Upper lobe of left lung (tissue), 4 donors: ENCODE measurements around the gene S100A9.

ENCODE experiments used
- CTCF ChIP-seq, 6 experiments: fragments of 450-650 bp in 4 of 6; fragments of 200-600 bp in 2 of 6; sonication (generic) in 2 of 6; IDR thresholded peaks; one replicate each; pipeline ENCODE4 v1.5.1; 2016 to 2019; ENCODE audit warnings: antibody characterized with exemption in 6 of 6
- EP300 ChIP-seq, 4 donors: sonication (generic); formaldehyde crosslinking; IDR thresholded peaks; one replicate each; pipeline ENCODE4 v1.5.1; 2017; ENCODE audit warnings: antibody characterized with exemption in 4 of 4, control low read depth in 2 of 4
- POLR2A ChIP-seq, 4 donors: fragments of 450-650 bp; IDR thresholded peaks; one replicate each; pipeline ENCODE4 v1.5.1; 2016 to 2017; ENCODE audit warnings: antibody characterized with exemption in 4 of 4, mild to moderate bottlenecking in 2 of 4

- TF ChIP-seq CTCF (IDR thresholded peaks at IDR 0.05) = no peak
- TF ChIP-seq EP300 (IDR thresholded peaks at IDR 0.05) = no peak
- no peak for TF ChIP-seq POLR2A (IDR thresholded peaks at IDR 0.05)
Observed at GRCh38 chr1:153395776-153396175, 38.1 kb downstream of the S100A9 start.
